H9 (cell line): ENCODE measurements around the gene SPRN. TPM values are rescaled to one million over a fixed set of nuclear protein-coding genes. Genes with fewer than 3 reads are reported as not detected.

ENCODE experiments used
- DNase-seq: peaks from one replicate; pipeline ENCODE4 v3.0.0-alpha.2; 2017
- H2AFZ ChIP-seq: one replicate; pipeline ENCODE4 v1.6.1; 2013; ENCODE audit warnings: mild to moderate bottlenecking, low read length, control low read depth, moderate library complexity
- H2AK5ac ChIP-seq: 2 replicates; pipeline ENCODE4 v1.6.1; 2013; ENCODE audit warnings: low read length, control low read depth, mixed read lengths; ENCODE audit not compliant: insufficient read length
- H2BK120ac ChIP-seq: one replicate; pipeline ENCODE4 v1.6.1; 2013; ENCODE audit warnings: low read depth, mild to moderate bottlenecking, low read length, control low read depth, inconsistent platforms; ENCODE audit not compliant: poor library complexity, severe bottlenecking
- H2BK12ac ChIP-seq: 2 replicates; pipeline ENCODE4 v1.6.1; 2013; ENCODE audit warnings: low read length, control low read depth, mixed read lengths, low read depth; ENCODE audit not compliant: insufficient read length
- H2BK15ac ChIP-seq: 2 replicates; pipeline ENCODE4 v1.6.1; 2013; ENCODE audit warnings: low read depth, low read length, control low read depth
- H2BK20ac ChIP-seq: one replicate; pipeline ENCODE4 v1.6.1; 2013; ENCODE audit warnings: low read depth, mild to moderate bottlenecking, low read length, control low read depth, inconsistent platforms; ENCODE audit not compliant: poor library complexity, severe bottlenecking
- H2BK5ac ChIP-seq: 2 replicates; pipeline ENCODE4 v1.6.1; 2013; ENCODE audit warnings: low read length, control low read depth, mixed read lengths; ENCODE audit not compliant: insufficient read length
- H3K14ac ChIP-seq: 2 replicates; pipeline ENCODE4 v1.6.1; 2013; ENCODE audit warnings: low read length, control low read depth; ENCODE audit not compliant: insufficient read depth
- H3K18ac ChIP-seq: 2 replicates; pipeline ENCODE4 v1.6.1; 2013; ENCODE audit warnings: low read depth, mild to moderate bottlenecking, mixed read lengths, low read length, control low read depth; ENCODE audit not compliant: insufficient read length
- H3K23ac ChIP-seq: 2 replicates; pipeline ENCODE4 v1.6.1; 2013; ENCODE audit warnings: low read length, control low read depth, mixed read lengths, low read depth; ENCODE audit not compliant: insufficient read length
- H3K23me2 ChIP-seq: 2 replicates; pipeline ENCODE4 v1.6.1; 2013; ENCODE audit warnings: low read depth, mild to moderate bottlenecking, mixed read lengths, low read length, control low read depth; ENCODE audit not compliant: insufficient read length, poor library complexity, severe bottlenecking
- H3K27ac ChIP-seq: 2 replicates; pipeline ENCODE4 v1.5.1; 2013; ENCODE audit warnings: low read length, control low read depth, mixed read lengths, low read depth; ENCODE audit not compliant: insufficient read length
- H3K27me3 ChIP-seq: 2 replicates; pipeline ENCODE4 v1.6.1; 2013; ENCODE audit warnings: low read length, control low read depth, inconsistent platforms; ENCODE audit not compliant: insufficient read depth
- H3K4ac ChIP-seq: 2 replicates; pipeline ENCODE4 v1.6.1; 2013; ENCODE audit warnings: low read depth, mild to moderate bottlenecking, control low read depth, inconsistent platforms, low read length, moderate library complexity
- H3K4me1 ChIP-seq: 2 replicates; pipeline ENCODE4 v1.6.1; 2013; ENCODE audit warnings: low read length, control low read depth, inconsistent platforms; ENCODE audit not compliant: insufficient read depth
- H3K4me2 ChIP-seq: 2 replicates; pipeline ENCODE4 v1.6.1; 2013; ENCODE audit warnings: low read length, control low read depth, mixed read lengths; ENCODE audit not compliant: insufficient read length, insufficient read depth
- H3K56ac ChIP-seq: 2 replicates; pipeline ENCODE4 v1.6.1; 2013; ENCODE audit warnings: low read depth, mild to moderate bottlenecking, mixed read lengths, low read length, control low read depth; ENCODE audit not compliant: insufficient read length
- H3K79me1 ChIP-seq: 2 replicates; pipeline ENCODE4 v1.6.1; 2013; ENCODE audit warnings: low read depth, mild to moderate bottlenecking, moderate library complexity, low read length, control low read depth, inconsistent platforms; ENCODE audit not compliant: insufficient read depth, poor library complexity, severe bottlenecking
- H3K79me2 ChIP-seq: 2 replicates; pipeline ENCODE4 v1.6.1; 2013; ENCODE audit warnings: low read length, control low read depth, inconsistent platforms; ENCODE audit not compliant: insufficient read depth
- H3K9ac ChIP-seq: 2 replicates; pipeline ENCODE4 v1.6.1; 2013; ENCODE audit warnings: low read length, control low read depth, mixed read lengths; ENCODE audit not compliant: insufficient read length; ENCODE audit errors: extremely low read depth
- H3K9me3 ChIP-seq: one replicate; pipeline ENCODE4 v1.6.1; 2013; ENCODE audit warnings: low read depth, low read length, inconsistent platforms; ENCODE audit not compliant: control insufficient read depth
- H3T11ph ChIP-seq: one replicate; pipeline ENCODE4 v1.6.1; 2013; ENCODE audit warnings: mild to moderate bottlenecking, low read length, control low read depth, inconsistent platforms
- H4K20me1 ChIP-seq: one replicate; pipeline ENCODE4 v1.6.1; 2013; ENCODE audit not compliant: control insufficient read depth, insufficient read length, insufficient read depth
- H4K5ac ChIP-seq: 2 replicates; pipeline ENCODE4 v1.6.1; 2013; ENCODE audit warnings: low read depth, mild to moderate bottlenecking, mixed read lengths, low read length, control low read depth; ENCODE audit not compliant: insufficient read length
- H4K8ac ChIP-seq: replicated peaks from 2 replicates; pipeline ENCODE4 v1.6.1; 2013; ENCODE audit warnings: low read length, control low read depth, mixed read lengths, low read depth; ENCODE audit not compliant: insufficient read length
- H4K91ac ChIP-seq: 2 replicates; pipeline ENCODE4 v1.6.1; 2013; ENCODE audit warnings: low read depth, mild to moderate bottlenecking, moderate library complexity, mixed read lengths, low read length, control low read depth; ENCODE audit not compliant: insufficient read length
- H3K27ac Mint-ChIP-seq, 3 experiments: 2 replicates in 2 of 3; 3 replicates in 1 of 3; pipeline ENCODE4 v1.8.0; 2020 to 2021; ENCODE audit warnings: mixed read lengths in 3 of 3, mild to moderate bottlenecking in 1 of 3, moderate library complexity in 1 of 3
- H3K27me3 Mint-ChIP-seq: 2 replicates; pipeline ENCODE4 v1.8.0; 2021; ENCODE audit warnings: low read depth, mild to moderate bottlenecking, moderate library complexity, mixed read lengths
- H3K36me3 Mint-ChIP-seq, 3 experiments: 2 replicates in 2 of 3; 3 replicates in 1 of 3; pipeline ENCODE4 v1.8.0; 2020 to 2021; ENCODE audit warnings: low read depth in 3 of 3, mixed read lengths in 3 of 3; ENCODE audit not compliant: insufficient read depth in 1 of 3
- H3K4me1 Mint-ChIP-seq, 2 experiments: 2 replicates each; pipeline ENCODE4 v1.8.0; 2020; ENCODE audit warnings: mixed read lengths in 2 of 2
- H3K4me3 Mint-ChIP-seq, 2 experiments: 2 replicates in 1 of 2; 3 replicates in 1 of 2; pipeline ENCODE4 v1.8.0; 2020 to 2021; ENCODE audit warnings: mild to moderate bottlenecking in 2 of 2, mixed read lengths in 2 of 2, moderate library complexity in 1 of 2
- H3K9me3 Mint-ChIP-seq, 2 experiments: 2 replicates in 1 of 2; 3 replicates in 1 of 2; pipeline ENCODE4 v1.8.0; 2020; ENCODE audit warnings: mild to moderate bottlenecking in 2 of 2, mixed read lengths in 2 of 2, moderate library complexity in 1 of 2
- WGBS: extraction: QIAGEN DNeasy Blood & Tissue Kit; methylation state at CpG from one replicate; pipeline ENCODE4 v1.1.7; 2013; ENCODE audit warnings: missing lambda C conversion rate, low lambda C conversion rate, mixed read lengths; ENCODE audit not compliant: insufficient read length; ENCODE audit errors: extremely low coverage; 5-methylcytosine and 5-hydroxymethylcytosine counted together
- total RNA-seq: library from RNA; stranded (reverse); gene quantifications from 2 replicates; pipeline ENCODE4 v1.2.1, GENCODE V29; 2021
- TF ChIP-seq, protein P1 (sequence below): fragments of 200-600 bp; sonication (generic); conservative IDR thresholded peaks from 3 replicates; pipeline ENCODE4 v1.8.0; 2021; ENCODE audit warnings: antibody characterized with exemption, mild to moderate bottlenecking

Gene SPRN
- total RNA-seq, 1 experiment from 2014 or later = 0.42 TPM

DNA sequence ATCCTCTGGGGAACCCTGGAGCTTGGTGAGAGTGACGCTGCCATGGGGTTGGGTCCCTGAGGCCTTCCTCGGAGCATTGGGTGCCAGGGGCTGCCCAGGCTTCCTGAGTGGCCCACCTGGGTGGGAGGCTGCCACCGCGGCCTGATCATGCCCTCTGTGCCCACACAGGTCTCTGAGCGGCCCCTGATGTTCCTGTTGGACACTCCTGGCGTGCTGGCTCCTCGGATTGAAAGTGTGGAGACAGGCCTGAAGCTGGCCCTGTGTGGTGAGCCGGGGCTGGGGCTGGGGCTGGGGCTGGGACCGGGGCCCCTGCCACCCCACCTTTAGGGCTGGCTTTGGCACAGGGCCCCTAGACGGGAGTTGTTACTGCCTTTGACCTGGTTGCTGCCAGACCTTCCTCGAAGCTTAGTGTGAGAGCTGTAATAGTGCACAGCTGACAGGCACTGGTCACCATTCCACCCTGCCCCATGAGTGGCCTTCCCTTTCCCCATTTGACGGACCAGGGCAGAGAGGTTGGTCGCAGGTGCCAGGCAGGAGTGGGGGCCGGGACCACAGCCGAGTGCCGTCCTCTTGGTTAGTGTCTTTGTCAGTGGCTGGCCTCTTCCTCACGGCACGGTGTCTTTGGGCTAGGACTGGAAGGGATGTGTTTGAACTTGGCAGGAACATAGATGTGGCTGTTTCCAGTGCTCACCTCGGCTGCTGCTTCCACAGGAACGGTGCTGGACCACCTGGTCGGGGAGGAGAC lies 22.3 kb downstream of the SPRN start:
- Histone ChIP-seq H3K27me3 (no peaks in the 10 kb centered on the region), H2AK5ac (no peak overlapping the region), H3K23me2 (no peaks in the 10 kb centered on the region), H3K4ac (no peak overlapping the region), H3K4me1 (no peaks in the 10 kb centered on the region), H3K9me3 (no peaks in the 10 kb centered on the region), H3K27ac (no peak overlapping the region), H3T11ph (no peak overlapping the region), H2BK15ac (no peak overlapping the region), H3K18ac (no peak overlapping the region), H3K79me2 (0 out of 2 replicates have a peak, but pooled peaks cover 1% of the 10 kb centered on the region), H3K79me1 (no peaks in the 10 kb centered on the region), H3K14ac (no peak overlapping the region), H3K4me2 (no peak overlapping the region), H3K9ac (no peak overlapping the region), H3K23ac (no peak overlapping the region), H2BK20ac (no peak overlapping the region), H2AFZ (no peak overlapping the region), H4K91ac (no peak overlapping the region), H2BK5ac (no peak overlapping the region), H2BK12ac (no peak overlapping the region), H4K8ac (no peak overlapping the region), H2BK120ac (no peak overlapping the region), H4K20me1 (no peaks in the 10 kb centered on the region), H4K5ac (no peak overlapping the region), H3K56ac (no peak overlapping the region)
- Mint-ChIP-seq H3K27ac (no peak overlapping the region), H3K27me3 (no peaks in the 10 kb centered on the region), H3K4me1 (no peaks in the 10 kb centered on the region), H3K9me3 (no peaks in the 10 kb centered on the region), H3K36me3 (peaks cover 66 to 90% (median 88%) of the 10 kb centered on the region in 3 experiments; a peak in 6 of 7 replicates), H3K4me3 (no peak overlapping the region)
- no peak for DNase-seq
- no CpG with 5 or more reads among the region's 21 CpGs for WGBS
- TF ChIP-seq, protein P1, sequence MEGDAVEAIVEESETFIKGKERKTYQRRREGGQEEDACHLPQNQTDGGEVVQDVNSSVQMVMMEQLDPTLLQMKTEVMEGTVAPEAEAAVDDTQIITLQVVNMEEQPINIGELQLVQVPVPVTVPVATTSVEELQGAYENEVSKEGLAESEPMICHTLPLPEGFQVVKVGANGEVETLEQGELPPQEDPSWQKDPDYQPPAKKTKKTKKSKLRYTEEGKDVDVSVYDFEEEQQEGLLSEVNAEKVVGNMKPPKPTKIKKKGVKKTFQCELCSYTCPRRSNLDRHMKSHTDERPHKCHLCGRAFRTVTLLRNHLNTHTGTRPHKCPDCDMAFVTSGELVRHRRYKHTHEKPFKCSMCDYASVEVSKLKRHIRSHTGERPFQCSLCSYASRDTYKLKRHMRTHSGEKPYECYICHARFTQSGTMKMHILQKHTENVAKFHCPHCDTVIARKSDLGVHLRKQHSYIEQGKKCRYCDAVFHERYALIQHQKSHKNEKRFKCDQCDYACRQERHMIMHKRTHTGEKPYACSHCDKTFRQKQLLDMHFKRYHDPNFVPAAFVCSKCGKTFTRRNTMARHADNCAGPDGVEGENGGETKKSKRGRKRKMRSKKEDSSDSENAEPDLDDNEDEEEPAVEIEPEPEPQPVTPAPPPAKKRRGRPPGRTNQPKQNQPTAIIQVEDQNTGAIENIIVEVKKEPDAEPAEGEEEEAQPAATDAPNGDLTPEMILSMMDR = no peak
